ENCODE measurements around the gene IDH1. TPM values are rescaled to one million over a fixed set of nuclear protein-coding genes. Genes with fewer than 3 reads are reported as not detected.
A peak's percentile ranks its signal among the peaks of the same experiment; 100 is the strongest.

The IDH1 gene
- 50.2 and 122 TPM in 2 replicates for total RNA-seq (2022)
- percentile 89 among the genes with signal in this experiment for Bru-seq, nascent RNA
- percentile 97 among the genes with signal in this experiment for BruChase-seq, experiment 1, labeled RNA remaining after a 6-hour chase
- BruChase-seq, experiment 2, labeled RNA remaining after a 2-hour chase: percentile 94 among the genes with signal in this experiment
- long read RNA-seq, transcript IDH1-203 (10 exons, 2,441 nt): minor isoform, 20 of 159 reads
- long read RNA-seq, transcript IDH1-201 (10 exons, 2,382 nt): major isoform, 104 of 159 reads
- long read RNA-seq, partial matches to known transcripts: 20 of 159 reads
- long read RNA-seq, other reads (novel, unspliced or antisense): 12 of 159 reads

- Mint-ChIP-seq H3K4me1 (ENCODE audit: insufficient read depth, unreplicated experiment) (peaks cover 20% of the 10 kb centered on the region), H3K27me3 (ENCODE audit: insufficient read depth, unreplicated experiment) (no peaks in the 10 kb centered on the region), H3K36me3 (ENCODE audit: insufficient read depth, unreplicated experiment) (peaks cover 18% of the 10 kb centered on the region), H3K9me3 (ENCODE audit: unreplicated experiment) (no peaks in the 10 kb centered on the region), H3K4me3 (ENCODE audit: unreplicated experiment) (peak within 1 kb of the TSS; percentile 83), H3K27ac (ENCODE audit: low read depth, unreplicated experiment) (peak within 1 kb of the TSS; percentile 59)
- ChIA-PET CTCF (interaction anchor here (0.5 to 7.4 kb wide), 15 partner anchors 10 to 1150 kb away, joined by 3 to 104 read pairs (median 4); partner anchors contain the start of gene PIKFYVE), POLR2A (interaction anchor here (0.6 to 6.4 kb wide), 10 partner anchors 12 to 980 kb away, joined by 3 to 159 read pairs (median 4); partner anchors contain the start of gene PIKFYVE)
- TF ChIP-seq, protein P1, sequence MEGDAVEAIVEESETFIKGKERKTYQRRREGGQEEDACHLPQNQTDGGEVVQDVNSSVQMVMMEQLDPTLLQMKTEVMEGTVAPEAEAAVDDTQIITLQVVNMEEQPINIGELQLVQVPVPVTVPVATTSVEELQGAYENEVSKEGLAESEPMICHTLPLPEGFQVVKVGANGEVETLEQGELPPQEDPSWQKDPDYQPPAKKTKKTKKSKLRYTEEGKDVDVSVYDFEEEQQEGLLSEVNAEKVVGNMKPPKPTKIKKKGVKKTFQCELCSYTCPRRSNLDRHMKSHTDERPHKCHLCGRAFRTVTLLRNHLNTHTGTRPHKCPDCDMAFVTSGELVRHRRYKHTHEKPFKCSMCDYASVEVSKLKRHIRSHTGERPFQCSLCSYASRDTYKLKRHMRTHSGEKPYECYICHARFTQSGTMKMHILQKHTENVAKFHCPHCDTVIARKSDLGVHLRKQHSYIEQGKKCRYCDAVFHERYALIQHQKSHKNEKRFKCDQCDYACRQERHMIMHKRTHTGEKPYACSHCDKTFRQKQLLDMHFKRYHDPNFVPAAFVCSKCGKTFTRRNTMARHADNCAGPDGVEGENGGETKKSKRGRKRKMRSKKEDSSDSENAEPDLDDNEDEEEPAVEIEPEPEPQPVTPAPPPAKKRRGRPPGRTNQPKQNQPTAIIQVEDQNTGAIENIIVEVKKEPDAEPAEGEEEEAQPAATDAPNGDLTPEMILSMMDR (IDR thresholded peaks at IDR 0.05; ENCODE audit: unreplicated experiment): peak; percentile 55
- BruUV-seq (replicated peaks): no TSS peak
- intact Hi-C loops (cut with micrococcal nuclease): loop anchor here (1.0 kb wide), 3 partner anchors 11 to 153 kb away; partner anchors contain the start of gene PIKFYVE
- DNase-seq (ENCODE audit: unreplicated experiment): peak; percentile 97
Observed at GRCh38 chr2:208254871-208255556, at the start of gene IDH1. IDH1 (minus strand) TSS chr2:208255071; CDS start chr2:208251551, 3,520 bp downstream.

DNA sequence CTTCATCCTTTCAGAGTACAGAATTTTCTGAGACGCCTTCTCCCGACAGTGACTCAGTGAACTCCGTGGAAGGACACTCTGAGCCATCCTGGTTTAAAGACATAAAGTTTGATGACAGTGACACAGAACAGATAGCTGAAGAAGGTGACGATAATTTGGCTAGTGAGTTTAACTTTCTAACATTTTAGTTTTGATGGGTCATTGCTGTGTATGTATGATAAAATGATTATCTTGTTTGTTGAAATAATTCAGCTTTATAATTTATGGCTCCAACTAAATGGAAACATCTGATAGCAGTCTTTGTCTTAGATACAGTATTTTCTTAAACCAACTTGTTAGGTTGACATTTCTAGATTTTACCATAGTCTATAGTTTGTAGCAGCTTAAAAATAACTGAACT lies 49.3 kb upstream of the IDH1 start:
- Mint-ChIP-seq H3K4me3 (ENCODE audit: unreplicated experiment) (no peak overlapping the region), H3K27ac (ENCODE audit: low read depth, unreplicated experiment) (no peak overlapping the region), H3K36me3 (ENCODE audit: insufficient read depth, unreplicated experiment) (peaks cover 75% of the 10 kb centered on the region), H3K27me3 (ENCODE audit: insufficient read depth, unreplicated experiment) (no peaks in the 10 kb centered on the region), H3K9me3 (ENCODE audit: unreplicated experiment) (no peaks in the 10 kb centered on the region), H3K4me1 (ENCODE audit: insufficient read depth, unreplicated experiment) (peaks cover 6% of the 10 kb centered on the region)
- TF ChIP-seq, protein P1 (IDR thresholded peaks at IDR 0.05; ENCODE audit: unreplicated experiment): no peak
- ChIA-PET POLR2A (interaction anchor here (1.1 kb wide), 1 partner anchor 8 kb away, joined by 5 read pairs; no protein-coding TSS in a partner anchor), CTCF (interaction anchor here (0.6 to 1.8 kb wide), 2 partner anchors 43 to 762 kb away, joined by 3 to 4 read pairs; no protein-coding TSS in a partner anchor)
- DNase-seq (ENCODE audit: unreplicated experiment): no peak
- BruUV-seq (replicated peaks): no TSS peak
- intact Hi-C loops (cut with micrococcal nuclease): no loop called here

- ChIA-PET POLR2A (interaction anchor here (0.6 to 1.5 kb wide), 6 partner anchors 7 to 125 kb away, joined by 3 to 5 read pairs (median 3); partner anchors contain the start of gene PIKFYVE), CTCF (interaction anchor here (0.6 to 1.1 kb wide), 5 partner anchors 15 to 1773 kb away, joined by 3 to 4 read pairs (median 3); no protein-coding TSS in a partner anchor)
- peaks cover 6% of the 10 kb centered on the region for H3K4me1 Mint-ChIP-seq (ENCODE audit: insufficient read depth, unreplicated experiment)
- no peak for DNase-seq (ENCODE audit: unreplicated experiment)
- H3K27me3 Mint-ChIP-seq (ENCODE audit: insufficient read depth, unreplicated experiment): no peaks in the 10 kb centered on the region
- BruUV-seq (replicated peaks): no TSS peak
- intact Hi-C loops (cut with micrococcal nuclease): no loop called here
- peaks cover 72% of the 10 kb centered on the region for H3K36me3 Mint-ChIP-seq (ENCODE audit: insufficient read depth, unreplicated experiment)
- TF ChIP-seq, protein P1 (IDR thresholded peaks at IDR 0.05; ENCODE audit: unreplicated experiment): no peak
- H3K9me3 Mint-ChIP-seq (ENCODE audit: unreplicated experiment): no peaks in the 10 kb centered on the region
- H3K4me3 Mint-ChIP-seq (ENCODE audit: unreplicated experiment): no peak overlapping the region
- no peak overlapping the region for H3K27ac Mint-ChIP-seq (ENCODE audit: low read depth, unreplicated experiment)
Observed at GRCh38 chr2:208300847-208301618, 46.2 kb upstream of the IDH1 start.
